ENCODE measurements around the gene KRTAP4-1.
"Not testable (repeated sequence)": the region's sequence is repeated elsewhere in the genome, so short reads cannot be mapped to it uniquely, and the experiment has no call there.

KRTAP4-1 gene

DNA sequence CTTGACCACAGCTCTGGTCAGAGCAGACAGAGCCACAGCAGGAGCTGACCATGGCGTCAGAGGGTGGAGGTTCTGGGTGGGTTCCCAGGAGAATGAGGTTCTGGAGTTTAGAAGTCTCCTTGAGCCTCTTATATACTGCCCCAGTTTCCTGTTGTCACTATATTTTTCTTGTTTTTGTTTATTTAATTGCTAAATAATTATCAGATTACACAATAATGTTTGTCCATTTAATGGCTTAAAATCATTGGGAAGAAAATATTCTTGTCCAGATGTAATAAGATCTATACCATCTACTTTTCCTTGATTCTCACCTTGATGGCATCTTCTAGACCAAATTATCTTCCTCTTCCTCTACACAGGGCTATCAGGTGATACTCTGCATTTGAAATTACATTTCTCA is 16.6 kb downstream of the KRTAP4-1 start, which contains the start of gene KRTAP4-3:
KRTAP4-3 (minus strand) TSS at position 101 of the 400 bp plus-strand sequence; CDS start at position 52, 49 bp downstream.
- DNase-seq = no peak

DNA sequence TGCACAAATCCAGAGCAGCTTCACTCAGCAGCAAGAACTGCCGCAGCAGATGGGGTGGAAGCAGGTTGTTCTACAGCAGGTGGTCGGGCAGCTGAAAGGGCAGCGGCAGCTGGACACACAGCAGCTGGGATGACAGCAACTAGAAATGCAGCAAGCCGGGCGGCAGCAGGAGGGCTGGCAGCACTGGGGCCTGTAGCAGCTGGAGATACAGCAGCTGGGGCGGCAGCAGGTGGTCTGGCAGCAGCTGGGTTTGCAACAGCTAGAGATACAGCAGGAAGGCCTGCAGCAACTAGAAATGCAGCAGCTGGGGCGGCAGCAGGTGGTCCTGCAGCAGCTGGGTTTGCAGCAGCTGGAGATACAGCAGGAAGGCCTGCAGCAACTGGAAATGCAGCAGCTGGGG is 17.1 kb downstream of the KRTAP4-1 start:
- DNase-seq = no peak

DNA sequence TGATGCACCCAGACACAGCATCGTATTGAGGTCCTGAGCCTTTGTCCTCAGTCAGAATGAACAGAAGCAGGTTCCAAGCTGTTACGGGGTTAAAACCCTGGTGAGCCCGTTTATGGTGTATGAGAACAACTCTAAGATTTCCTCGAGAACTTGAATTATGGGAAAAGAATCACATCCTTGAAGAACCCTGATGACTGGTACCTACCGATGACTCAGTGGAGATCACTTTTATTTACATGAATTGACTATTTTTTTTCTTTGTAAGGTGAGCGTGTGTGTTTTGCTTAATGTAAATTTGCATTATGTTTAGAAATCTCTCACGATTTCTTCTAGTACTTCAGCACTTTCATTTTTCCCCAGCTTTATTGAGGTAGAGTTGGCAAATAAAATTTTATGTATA is 20.9 kb downstream of the KRTAP4-1 start:
- no peak for DNase-seq

DNA sequence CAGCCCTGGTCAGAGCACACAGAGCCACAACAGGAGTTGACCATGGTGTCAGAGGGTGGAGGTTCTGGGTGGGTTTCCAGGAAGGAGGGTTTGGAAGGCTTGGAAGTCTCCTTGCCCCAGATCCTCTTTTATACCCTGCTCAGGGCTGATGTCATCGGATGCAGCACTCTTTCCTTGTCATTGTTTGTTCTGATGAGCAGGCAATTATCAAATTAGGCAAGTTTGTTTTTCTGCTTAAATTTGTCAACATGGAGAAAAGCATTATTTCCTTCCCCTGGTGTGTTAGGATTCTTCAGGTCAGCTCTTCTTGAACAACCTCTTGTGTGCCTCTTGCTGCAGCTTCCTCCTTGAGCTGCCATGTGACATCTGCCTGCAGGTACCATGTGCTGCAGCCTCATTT is 24.1 kb downstream of the KRTAP4-1 start, which contains the start of gene KRTAP4-4:
KRTAP4-4 (minus strand) TSS at position 101 of the 400 bp plus-strand sequence; CDS start at position 44, 57 bp downstream.
- no peak for DNase-seq

DNA sequence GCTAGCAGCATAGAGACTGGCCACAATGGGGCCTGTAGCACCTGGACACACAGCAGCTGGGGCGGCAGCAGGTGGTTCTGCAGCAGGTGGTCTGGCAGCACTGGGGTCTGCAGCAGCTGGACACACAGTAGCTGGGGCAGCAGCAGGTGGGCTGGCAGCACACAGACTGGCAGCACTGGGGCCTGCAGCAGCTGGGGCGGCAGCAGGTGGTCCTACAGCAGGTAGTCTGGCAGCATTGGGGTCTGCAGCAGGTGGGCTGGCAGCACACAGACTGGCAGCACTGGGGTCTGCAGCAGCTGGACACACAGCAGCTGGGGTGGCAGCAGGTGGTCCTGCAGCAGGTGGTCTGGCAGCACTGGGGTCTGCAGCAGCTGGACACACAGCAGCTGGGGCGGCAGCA is 24.5 kb downstream of the KRTAP4-1 start:
- DNase-seq = not testable (repeated sequence)

DNA sequence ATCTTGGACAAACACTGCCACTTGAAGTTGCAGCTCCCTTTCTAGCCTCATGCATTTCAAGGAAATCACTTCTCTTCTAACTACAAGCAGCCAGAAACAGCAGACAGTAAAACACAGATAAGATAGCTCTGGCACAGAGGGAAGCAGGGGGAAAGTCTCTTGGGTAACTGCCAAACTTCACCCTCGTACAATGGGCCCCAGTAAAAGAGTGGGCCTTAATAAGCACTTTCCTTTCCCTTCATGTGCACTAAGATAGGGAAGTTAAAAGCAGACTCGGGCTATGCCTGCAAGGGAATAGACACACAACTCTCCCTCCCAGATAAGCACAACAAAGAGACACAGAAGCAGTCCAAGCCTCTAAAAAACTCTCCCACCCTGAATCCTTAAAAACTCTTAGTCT is 30.9 kb downstream of the KRTAP4-1 start:
- no peak for DNase-seq

DNA sequence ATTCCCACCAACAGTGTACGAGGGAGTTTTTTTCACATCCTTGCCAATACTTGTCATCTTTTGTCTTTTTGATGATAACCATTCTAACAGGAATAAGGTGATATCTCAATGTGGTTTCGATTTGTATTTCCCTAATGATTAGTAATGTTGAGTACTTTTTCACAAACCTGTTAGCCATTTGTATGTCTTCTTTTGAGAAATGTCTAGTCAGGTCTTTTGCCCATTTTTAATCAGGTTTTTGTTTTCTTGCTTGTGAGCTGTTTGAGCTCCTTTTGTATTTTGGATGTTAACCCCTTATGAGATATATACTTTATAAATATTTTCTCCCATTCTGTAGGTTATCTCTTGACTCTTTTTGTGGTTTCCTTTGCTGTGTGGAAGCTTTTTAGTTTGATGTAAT is 33.2 kb downstream of the KRTAP4-1 start:
- DNase-seq = no peak

DNA sequence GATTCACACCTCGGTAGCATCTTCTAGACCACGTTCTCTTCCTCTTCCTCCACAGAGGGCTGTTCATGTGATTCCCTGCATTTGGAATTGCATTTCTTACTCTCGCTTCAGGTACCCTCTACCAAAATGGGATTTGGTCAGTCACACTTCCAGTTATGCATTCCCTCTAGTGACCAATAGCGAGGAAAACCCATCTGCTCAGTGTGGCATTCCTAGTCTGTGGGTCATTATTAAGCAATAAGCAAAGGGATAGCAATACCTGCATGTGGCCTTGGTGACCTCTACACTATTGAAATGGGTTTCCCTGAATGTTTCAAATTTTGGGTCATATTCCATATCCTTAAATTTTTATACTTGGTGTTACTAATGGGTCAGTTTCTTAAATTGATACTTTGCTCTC is 34.7 kb downstream of the KRTAP4-1 start:
- DNase-seq = no peak

DNA sequence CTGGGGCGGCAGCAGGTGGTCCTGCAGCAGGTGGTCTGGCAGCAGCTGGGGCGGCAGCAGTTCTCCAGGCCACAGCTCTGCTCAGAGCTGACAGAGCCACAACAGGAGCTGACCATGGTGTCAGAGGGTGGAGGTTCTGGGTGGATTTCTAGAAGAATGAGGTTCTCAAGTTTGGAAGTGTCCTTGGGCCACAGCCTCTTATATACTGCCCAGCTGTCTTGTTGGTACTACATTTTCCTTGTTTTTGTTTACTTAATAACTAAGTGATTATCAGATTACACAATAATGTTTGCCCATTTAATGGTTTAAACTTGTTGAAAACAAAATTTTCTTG is 35.1 kb downstream of the KRTAP4-1 start, which contains the start of gene KRTAP4-5:
KRTAP4-5 (minus strand) TSS at position 174 of the 334 bp plus-strand sequence; CDS start at position 116, 58 bp downstream.
- no peak for DNase-seq

DNA sequence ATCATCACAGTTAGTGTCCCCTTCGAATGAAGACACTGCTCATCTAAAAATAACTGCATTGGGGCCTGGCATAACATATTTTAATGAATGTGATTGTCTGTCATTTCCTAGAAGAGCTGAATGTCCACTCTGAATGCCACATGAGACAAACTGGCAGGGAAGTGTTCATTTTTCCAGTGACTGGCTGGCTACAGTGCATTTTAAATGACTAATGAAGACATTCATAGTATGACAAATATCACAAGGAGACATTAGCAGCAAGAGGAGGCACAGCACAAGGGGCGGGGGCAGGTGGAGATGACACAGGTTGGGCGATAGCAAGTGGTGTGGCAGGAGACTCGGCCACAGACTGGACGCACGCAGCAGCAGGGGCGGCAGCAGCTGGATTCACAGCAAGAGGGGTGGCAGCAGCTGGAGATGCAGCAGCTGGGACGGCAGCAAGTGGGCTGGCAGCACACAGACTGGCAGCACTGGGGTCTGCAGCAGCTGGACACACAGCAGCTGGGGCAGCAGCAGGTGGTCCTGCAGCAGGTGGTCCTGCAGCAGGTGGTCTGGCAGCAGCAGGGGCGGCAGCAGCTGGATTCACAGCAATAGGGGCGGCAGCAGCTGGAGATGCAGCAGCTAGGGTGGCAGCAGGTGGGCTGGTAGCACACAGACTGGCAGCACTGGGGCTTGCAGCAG is 35.6 kb downstream of the KRTAP4-1 start:
- not testable (repeated sequence) for DNase-seq

DNA sequence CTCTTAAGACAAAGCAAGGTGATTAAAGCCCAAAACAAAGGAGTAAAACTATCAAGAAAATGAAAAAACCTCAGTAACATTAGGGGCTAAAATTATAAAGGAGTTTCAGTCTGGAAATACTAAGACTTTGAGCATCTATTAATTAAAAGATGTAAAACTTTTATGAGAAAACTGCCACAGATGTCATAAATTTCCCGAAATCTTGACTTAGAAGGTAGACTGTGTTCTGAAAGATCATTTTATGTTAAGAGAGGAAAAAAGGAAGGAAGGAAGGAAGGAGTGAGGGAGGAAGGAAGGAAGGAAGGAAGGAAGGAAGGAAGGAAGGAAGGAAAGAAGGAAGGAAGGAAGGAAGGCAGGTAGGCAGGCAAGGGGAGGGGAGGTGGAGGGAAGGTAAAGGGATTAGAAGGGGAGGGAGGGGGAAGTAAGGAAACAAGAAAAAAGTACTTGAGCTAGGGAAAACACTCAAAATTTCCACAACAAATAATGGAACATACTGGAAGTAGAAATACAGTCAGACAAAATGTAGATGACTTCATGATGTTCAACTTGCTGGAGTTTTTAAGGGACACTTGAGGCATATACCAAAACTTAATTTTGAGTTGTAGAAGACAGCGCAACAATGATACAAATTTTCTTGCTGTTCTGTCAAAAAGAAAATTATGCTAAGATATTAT is 37.0 kb downstream of the KRTAP4-1 start:
- DNase-seq = no peak

DNA sequence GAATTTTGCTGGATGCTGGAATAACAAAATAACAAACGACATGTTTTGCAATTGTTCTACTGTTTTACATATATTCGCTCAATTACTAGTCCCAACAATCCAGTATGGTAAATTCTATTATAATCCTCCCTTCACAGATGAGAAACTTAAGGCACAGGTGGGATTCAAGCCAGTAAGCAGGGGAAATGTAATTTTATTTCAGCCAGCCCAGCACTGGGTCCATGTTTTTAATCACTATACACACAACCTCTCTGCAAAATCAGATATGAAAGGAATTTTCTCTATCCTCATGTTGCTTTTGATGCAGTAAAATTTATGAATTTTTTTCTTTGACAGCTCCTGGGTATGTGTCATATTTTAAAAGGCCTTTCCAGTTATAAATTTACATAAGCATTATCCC is 39.5 kb downstream of the KRTAP4-1 start:
- no peak for DNase-seq

DNA sequence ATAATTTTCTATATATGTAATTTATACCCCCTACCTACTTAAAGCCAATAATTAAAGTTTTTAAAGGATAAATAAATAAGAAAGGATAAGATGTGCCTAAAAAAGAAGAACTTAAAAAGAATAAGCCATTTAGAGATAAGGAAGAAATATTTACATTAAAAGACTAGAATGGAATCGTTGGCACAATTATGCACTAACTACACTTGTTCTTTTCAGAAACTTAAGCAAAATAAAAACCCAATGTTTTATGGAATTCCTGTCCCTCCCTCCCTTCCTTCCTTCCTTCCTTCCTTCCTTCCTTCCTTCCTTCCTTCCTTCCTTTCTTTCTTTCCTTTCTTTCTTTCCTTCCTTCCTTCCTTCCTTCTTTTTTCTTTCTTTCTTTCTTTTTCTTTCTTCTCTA is 39.9 kb downstream of the KRTAP4-1 start:
- DNase-seq = no peak

DNA sequence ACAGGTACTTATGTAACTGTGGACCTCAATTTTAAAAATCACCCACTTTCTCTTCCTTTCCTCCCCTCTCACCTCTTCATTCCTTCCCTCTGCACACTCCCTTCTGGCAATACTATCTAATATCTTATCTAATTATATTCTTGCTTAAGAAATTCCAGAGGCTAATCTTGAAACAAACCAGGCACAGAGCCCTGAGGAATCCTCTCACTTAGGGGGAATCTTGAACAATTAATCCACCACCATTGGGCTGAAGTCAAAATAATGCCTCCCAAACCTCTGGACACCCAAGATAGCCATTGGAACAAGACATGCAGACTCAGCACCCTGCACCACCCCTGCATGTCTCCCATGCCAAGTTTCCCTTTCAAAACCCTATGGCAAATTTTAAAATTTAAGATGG is 43.4 kb downstream of the KRTAP4-1 start:
- DNase-seq = no peak

DNA sequence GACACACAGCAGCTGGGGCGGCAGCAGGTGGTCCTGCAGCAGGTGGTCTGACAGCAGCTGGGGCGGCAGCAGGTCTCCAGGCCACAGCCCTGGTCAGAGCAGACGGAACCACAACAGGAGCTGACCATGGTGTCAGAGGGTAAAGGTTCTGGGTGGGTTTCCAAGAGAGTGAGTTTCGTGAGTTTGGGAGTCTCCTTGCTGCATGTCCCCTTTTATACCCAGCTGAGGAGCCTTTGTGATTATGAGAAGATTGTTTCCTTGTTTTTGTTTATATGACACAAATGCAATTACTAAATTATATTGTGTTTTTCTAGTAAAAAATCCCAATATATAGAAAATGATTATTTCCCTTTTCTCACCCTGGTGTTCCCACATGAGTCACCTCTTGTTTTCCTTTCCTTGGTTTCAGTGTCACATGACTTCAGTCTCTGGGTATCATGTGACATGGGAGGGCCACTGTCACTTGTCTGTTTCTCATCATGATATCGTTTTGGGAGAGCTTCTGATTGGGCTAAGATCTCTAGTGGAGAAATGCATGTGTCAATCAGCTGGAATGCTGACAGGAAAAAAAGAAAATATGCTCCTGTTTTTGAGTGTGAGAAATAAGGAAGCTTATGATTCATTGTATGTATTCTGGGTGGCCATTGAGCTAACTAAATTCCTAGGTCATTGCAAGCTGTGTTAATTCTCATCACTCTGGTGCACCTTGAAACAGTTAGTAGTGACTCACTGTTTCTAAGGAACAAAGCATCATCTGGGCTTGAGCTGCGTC is 44.2 kb downstream of the KRTAP4-1 start, which contains the start of gene KRTAP4-6:
KRTAP4-6 (minus strand) TSS at position 185 of the 772 bp plus-strand sequence; CDS start at position 128, 57 bp downstream.
- DNase-seq = no peak

DNA sequence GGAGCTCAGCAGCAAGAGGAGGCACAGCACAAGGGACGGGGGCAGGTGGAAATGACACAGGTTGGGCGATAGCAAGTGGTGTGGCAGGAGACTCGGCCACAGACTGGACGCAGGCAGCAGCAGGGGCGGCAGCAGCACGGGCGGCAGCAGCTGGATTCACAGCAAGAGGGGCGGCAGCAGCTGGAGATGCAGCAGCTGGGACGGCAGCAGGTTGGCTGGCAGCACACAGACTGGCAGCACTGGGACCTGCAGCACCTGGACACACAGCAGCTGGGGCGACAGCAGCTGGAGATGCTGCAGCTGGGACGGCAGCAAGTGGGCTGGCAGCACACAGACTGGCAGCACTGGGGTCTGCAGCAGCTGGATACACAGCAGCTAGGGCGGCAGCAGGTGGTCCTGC is 44.8 kb downstream of the KRTAP4-1 start:
- DNase-seq = not testable (repeated sequence)
